Type B pancreatic cell (in vitro differentiated cells): ENCODE measurements around the gene CHCT1. TPM values are rescaled to one million over a fixed set of nuclear protein-coding genes. Genes with fewer than 3 reads are reported as not detected.
"Not testable (repeated sequence)": the region's sequence is repeated elsewhere in the genome, so short reads cannot be mapped to it uniquely, and the experiment has no call there.

Experiments used
- DNase-seq: peaks from one replicate; pipeline ENCODE4 v3.0.0; 2021; ENCODE audit warnings: mixed read lengths; ENCODE audit not compliant: unreplicated experiment; ENCODE audit errors: extremely low spot score
- H3K27ac Mint-ChIP-seq: 2 replicates; pipeline ENCODE4 v1.8.0; 2021; ENCODE audit warnings: mild to moderate bottlenecking, mixed read lengths
- H3K27me3 Mint-ChIP-seq: 2 replicates; pipeline ENCODE4 v1.8.0; 2021; ENCODE audit warnings: mixed read lengths
- H3K36me3 Mint-ChIP-seq: 2 replicates; pipeline ENCODE4 v1.8.0; 2021; ENCODE audit warnings: mixed read lengths
- H3K4me1 Mint-ChIP-seq: one replicate; pipeline ENCODE4 v1.8.0; 2021; ENCODE audit warnings: mixed read lengths; ENCODE audit not compliant: unreplicated experiment
- H3K4me3 Mint-ChIP-seq: 2 replicates; pipeline ENCODE4 v1.8.0; 2021; ENCODE audit warnings: mild to moderate bottlenecking, mixed read lengths
- H3K9me3 Mint-ChIP-seq: 2 replicates; pipeline ENCODE4 v1.8.0; 2021; ENCODE audit warnings: mixed read lengths
- CTCF ChIP-seq: fragments of 200-600 bp; sonication (generic); conservative IDR thresholded peaks from 2 replicates; pipeline ENCODE4 v1.5.0; 2021; ENCODE audit warnings: antibody characterized with exemption, mild to moderate bottlenecking
- long read RNA-seq: library from polyadenylated mRNA; unstranded; transcript quantifications from one replicate; pipeline ENCODE4 v2.0.0, GENCODE V29; 2020
- total RNA-seq: library from RNA; stranded (reverse); gene quantifications from 2 replicates; pipeline ENCODE4 v1.2.1, GENCODE V29; 2021; ENCODE audit warnings: low replicate concordance

Gene CHCT1
- not detected in 2 replicates for total RNA-seq
- long read RNA-seq, result 0 reads

GRCh38 chr17:60422162-60422665, at the start of gene CHCT1:
CHCT1 (plus strand) TSS chr17:60422489; CDS start chr17:60422593, 104 bp downstream.
- H3K27ac Mint-ChIP-seq, result peak within 1 kb of the TSS; percentile 69
- no peaks in the 10 kb centered on the region for H3K36me3 Mint-ChIP-seq
- H3K27me3 Mint-ChIP-seq, result peaks cover 9% of the 10 kb centered on the region
- TF ChIP-seq CTCF, result no peak
- peak within 1 kb of the TSS; percentile 82 for H3K4me3 Mint-ChIP-seq
- H3K4me1 Mint-ChIP-seq, result peaks cover 5% of the 10 kb centered on the region
- no peaks in the 10 kb centered on the region for H3K9me3 Mint-ChIP-seq
- no peak for DNase-seq

GRCh38 chr17:60372790-60373483, 49.4 kb upstream of the CHCT1 start:
- no peak for TF ChIP-seq CTCF
- Mint-ChIP-seq H3K4me1 (no peaks in the 10 kb centered on the region), H3K9me3 (no peaks in the 10 kb centered on the region), H3K27me3 (no peaks in the 10 kb centered on the region), H3K36me3 (peaks cover 10% of the 10 kb centered on the region), H3K4me3 (no peak overlapping the region), H3K27ac (no peak overlapping the region)
- no peak for DNase-seq

GRCh38 chr17:60378187-60378586, 44.1 kb upstream of the CHCT1 start:
- H3K9me3 Mint-ChIP-seq, H3K27ac Mint-ChIP-seq, H3K27me3 Mint-ChIP-seq, DNase-seq, H3K4me1 Mint-ChIP-seq, H3K4me3 Mint-ChIP-seq: not testable (repeated sequence)
- H3K36me3 Mint-ChIP-seq, result peaks cover 12% of the 10 kb centered on the region

GRCh38 chr17:60379461-60379860, 42.8 kb upstream of the CHCT1 start:
- H3K9me3 Mint-ChIP-seq, H3K27me3 Mint-ChIP-seq, H3K4me3 Mint-ChIP-seq, DNase-seq, H3K27ac Mint-ChIP-seq: not testable (repeated sequence)
- Mint-ChIP-seq H3K4me1 (peaks cover 10% of the 10 kb centered on the region), H3K36me3 (peaks cover 15% of the 10 kb centered on the region)

GRCh38 chr17:60381958-60382357, 40.3 kb upstream of the CHCT1 start:
- no peak for DNase-seq
- no peak for TF ChIP-seq CTCF
- H3K27ac Mint-ChIP-seq, result no peak overlapping the region
- H3K4me3 Mint-ChIP-seq, result no peak overlapping the region
- H3K36me3 Mint-ChIP-seq, result peaks cover 9% of the 10 kb centered on the region
- peaks cover 30% of the 10 kb centered on the region for H3K4me1 Mint-ChIP-seq
- no peaks in the 10 kb centered on the region for H3K27me3 Mint-ChIP-seq
- H3K9me3 Mint-ChIP-seq, result no peaks in the 10 kb centered on the region

- no peak overlapping the region for H3K27ac Mint-ChIP-seq
- TF ChIP-seq CTCF, result no peak
- H3K27me3 Mint-ChIP-seq, result no peaks in the 10 kb centered on the region
- H3K36me3 Mint-ChIP-seq, result peaks cover 9% of the 10 kb centered on the region
- H3K4me3 Mint-ChIP-seq, result no peak overlapping the region
- no peaks in the 10 kb centered on the region for H3K9me3 Mint-ChIP-seq
- peaks cover 37% of the 10 kb centered on the region for H3K4me1 Mint-ChIP-seq
- DNase-seq, result no peak
Measured at GRCh38 chr17:60383379-60383778, 38.9 kb upstream of the CHCT1 start.

- peaks cover 47% of the 10 kb centered on the region for H3K4me1 Mint-ChIP-seq
- not testable (repeated sequence) for DNase-seq, H3K9me3 Mint-ChIP-seq, H3K27me3 Mint-ChIP-seq, H3K27ac Mint-ChIP-seq, H3K36me3 Mint-ChIP-seq, H3K4me3 Mint-ChIP-seq
Measured at GRCh38 chr17:60384921-60385320, 37.4 kb upstream of the CHCT1 start.
